Gastroesophageal sphincter (tissue), 3 donors: ENCODE results near the gene IGIP.

Experiments
- CTCF ChIP-seq, 4 experiments: fragments of 200-600 bp in 2 of 4; fragments of 450-650 bp in 2 of 4; sonication (generic) in 1 of 4; IDR thresholded peaks; one replicate each; pipeline ENCODE4 v1.5.1; 2017 to 2019; ENCODE audit warnings: antibody characterized with exemption in 4 of 4, mild to moderate bottlenecking in 2 of 4, moderate library complexity in 2 of 4
- POLR2AphosphoS5 ChIP-seq: sonication (generic); formaldehyde crosslinking; IDR thresholded peaks from one replicate; pipeline ENCODE4 v1.6.1; 2017; ENCODE audit warnings: antibody characterized with exemption

- TF ChIP-seq CTCF (IDR thresholded peaks at IDR 0.05) (no peak), POLR2AphosphoS5 (no peak)
Observed at GRCh38 chr5:140136624-140137023, 10.9 kb downstream of the IGIP start.
